Lower lobe of right lung (tissue), 2 donors: ENCODE results near the gene MACROD1. TPM values are rescaled to one million over a fixed set of nuclear protein-coding genes. Genes with fewer than 3 reads are reported as not detected.

Experiments
- ATAC-seq, 2 donors: fragments of 200-7000 bp; cut with Tn5 transposase; one replicate each; pipeline ENCODE4 v1.9.1; 2020 to 2022; ENCODE audit warnings: mild to moderate bottlenecking in 2 of 2, moderate library complexity in 2 of 2
- DNase-seq: peaks from one replicate; pipeline ENCODE4 v3.0.0-alpha.2; 2020
- H3K27ac ChIP-seq: fragments of 200-600 bp; one replicate; pipeline ENCODE4 v1.8.0; 2022
- H3K27me3 ChIP-seq: fragments of 200-600 bp; one replicate; pipeline ENCODE4 v1.8.0; 2022; ENCODE audit warnings: low read depth
- H3K36me3 ChIP-seq: fragments of 200-600 bp; one replicate; pipeline ENCODE4 v1.8.0; 2022; ENCODE audit warnings: mild to moderate bottlenecking
- H3K4me1 ChIP-seq: fragments of 200-600 bp; one replicate; pipeline ENCODE4 v1.8.0; 2022
- H3K4me3 ChIP-seq: fragments of 200-600 bp; one replicate; pipeline ENCODE4 v1.8.0; 2022; ENCODE audit warnings: mild to moderate bottlenecking
- H3K9me3 ChIP-seq: fragments of 200-600 bp; one replicate; pipeline ENCODE4 v1.8.0; 2022
- intact Hi-C: fragments of 100-400 bp; cut with DNase I; formaldehyde crosslinking; loops from one replicate; pipeline ENCODE4 v1.11.0; 2022
- total RNA-seq: library from RNA; stranded (reverse); fragmentation: NEBNext Ultra II Directional; extraction: Animal tissue kit (Norgen Biotek cat#: 25700); gene quantifications from one replicate; pipeline ENCODE4 v1.2.1, GENCODE V29; 2021
- TF ChIP-seq, protein P1 (sequence below): fragments of 200-600 bp; IDR thresholded peaks from one replicate; pipeline ENCODE4 v1.8.0; 2022; ENCODE audit warnings: antibody characterized with exemption, mild to moderate bottlenecking
- donor health status: DM: no; HTN: yes; CAD: no; lungs with severe emphysema.

The MACROD1 gene
- total RNA-seq, 1 donor from 2014 or later = 15.0 TPM

DNA sequence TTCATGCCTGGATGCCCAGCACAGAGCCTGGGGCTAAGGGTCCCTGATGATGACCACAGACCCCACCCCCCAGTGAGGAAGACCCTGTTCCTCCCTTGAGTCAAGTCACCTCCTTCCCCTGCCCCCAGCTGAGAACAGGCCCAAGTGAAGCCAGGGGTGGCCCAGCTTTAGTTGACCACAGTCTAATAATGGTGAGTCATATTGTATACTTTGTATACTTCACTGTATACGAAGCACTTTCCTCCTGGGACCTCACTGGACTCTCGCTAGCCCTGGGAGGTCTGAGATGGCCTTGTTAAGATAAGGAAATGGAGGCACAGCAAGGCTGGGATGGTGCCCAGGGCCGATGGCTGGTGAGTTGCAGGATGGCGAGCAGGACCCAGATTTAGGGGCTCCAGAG, 133.9 kb downstream of the MACROD1 start:
- DNase-seq = no peak
- H3K4me3 ChIP-seq = no peak overlapping the region
- H3K9me3 ChIP-seq = no peaks in the 10 kb centered on the region
- ATAC-seq = no peak
- H3K4me1 ChIP-seq = peaks cover 30% of the 10 kb centered on the region
- TF ChIP-seq, protein P1, sequence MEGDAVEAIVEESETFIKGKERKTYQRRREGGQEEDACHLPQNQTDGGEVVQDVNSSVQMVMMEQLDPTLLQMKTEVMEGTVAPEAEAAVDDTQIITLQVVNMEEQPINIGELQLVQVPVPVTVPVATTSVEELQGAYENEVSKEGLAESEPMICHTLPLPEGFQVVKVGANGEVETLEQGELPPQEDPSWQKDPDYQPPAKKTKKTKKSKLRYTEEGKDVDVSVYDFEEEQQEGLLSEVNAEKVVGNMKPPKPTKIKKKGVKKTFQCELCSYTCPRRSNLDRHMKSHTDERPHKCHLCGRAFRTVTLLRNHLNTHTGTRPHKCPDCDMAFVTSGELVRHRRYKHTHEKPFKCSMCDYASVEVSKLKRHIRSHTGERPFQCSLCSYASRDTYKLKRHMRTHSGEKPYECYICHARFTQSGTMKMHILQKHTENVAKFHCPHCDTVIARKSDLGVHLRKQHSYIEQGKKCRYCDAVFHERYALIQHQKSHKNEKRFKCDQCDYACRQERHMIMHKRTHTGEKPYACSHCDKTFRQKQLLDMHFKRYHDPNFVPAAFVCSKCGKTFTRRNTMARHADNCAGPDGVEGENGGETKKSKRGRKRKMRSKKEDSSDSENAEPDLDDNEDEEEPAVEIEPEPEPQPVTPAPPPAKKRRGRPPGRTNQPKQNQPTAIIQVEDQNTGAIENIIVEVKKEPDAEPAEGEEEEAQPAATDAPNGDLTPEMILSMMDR = no peak
- H3K27ac ChIP-seq = no peak overlapping the region
- peaks cover 40% of the 10 kb centered on the region for H3K27me3 ChIP-seq
- H3K36me3 ChIP-seq = no peaks in the 10 kb centered on the region
- intact Hi-C loops = no loop called here

DNA sequence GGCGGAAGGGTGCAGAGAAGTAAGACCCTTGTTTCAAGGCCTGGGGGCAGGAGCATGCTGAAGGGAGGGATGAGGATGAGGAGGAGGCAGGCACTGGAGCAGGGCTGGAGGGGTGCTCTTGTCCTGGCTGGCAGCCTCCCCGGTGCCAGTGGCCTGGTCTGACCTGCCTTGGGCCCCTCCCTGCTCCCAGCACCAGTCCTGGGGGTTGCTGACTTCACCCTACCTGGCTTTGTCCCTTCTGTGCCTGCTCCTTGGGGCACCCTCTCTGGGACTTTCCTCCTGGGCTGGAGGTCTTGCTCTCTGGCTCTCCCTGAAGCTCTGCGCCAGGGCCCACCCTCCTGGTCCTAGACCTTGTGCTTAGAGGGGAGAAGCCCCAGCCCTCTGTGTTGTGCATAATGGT, 134.9 kb downstream of the MACROD1 start:
- ATAC-seq = no peak
- H3K4me1 ChIP-seq = peaks cover 20% of the 10 kb centered on the region
- no peak overlapping the region for H3K4me3 ChIP-seq
- H3K36me3 ChIP-seq = no peaks in the 10 kb centered on the region
- no peak for DNase-seq
- peaks cover 29% of the 10 kb centered on the region for H3K27me3 ChIP-seq
- TF ChIP-seq, protein P1 = no peak
- intact Hi-C loops = no loop called here
- no peaks in the 10 kb centered on the region for H3K9me3 ChIP-seq
- H3K27ac ChIP-seq = no peak overlapping the region

DNA sequence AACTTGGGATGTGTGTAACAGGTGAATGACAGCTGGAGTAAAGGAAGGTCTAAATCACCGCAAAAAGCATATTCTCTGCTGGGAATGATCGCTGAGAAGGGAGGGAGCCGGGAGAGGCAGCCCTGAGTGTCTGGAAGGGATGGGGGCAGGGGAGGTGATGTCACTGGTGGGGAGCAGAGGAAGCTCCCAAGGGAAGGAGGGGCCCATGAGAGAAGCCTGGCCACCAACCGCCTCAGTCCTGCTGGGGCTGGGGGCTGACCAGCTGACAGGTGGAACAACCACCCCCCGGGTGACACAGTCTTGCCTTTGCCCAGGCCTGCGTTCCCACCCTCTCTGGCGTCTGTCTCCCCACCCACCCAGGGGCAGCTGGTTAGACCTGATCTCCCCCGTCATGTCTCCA, 136.1 kb downstream of the MACROD1 start:
- H3K27me3 ChIP-seq = peaks cover 21% of the 10 kb centered on the region
- no peak for ATAC-seq

DNA sequence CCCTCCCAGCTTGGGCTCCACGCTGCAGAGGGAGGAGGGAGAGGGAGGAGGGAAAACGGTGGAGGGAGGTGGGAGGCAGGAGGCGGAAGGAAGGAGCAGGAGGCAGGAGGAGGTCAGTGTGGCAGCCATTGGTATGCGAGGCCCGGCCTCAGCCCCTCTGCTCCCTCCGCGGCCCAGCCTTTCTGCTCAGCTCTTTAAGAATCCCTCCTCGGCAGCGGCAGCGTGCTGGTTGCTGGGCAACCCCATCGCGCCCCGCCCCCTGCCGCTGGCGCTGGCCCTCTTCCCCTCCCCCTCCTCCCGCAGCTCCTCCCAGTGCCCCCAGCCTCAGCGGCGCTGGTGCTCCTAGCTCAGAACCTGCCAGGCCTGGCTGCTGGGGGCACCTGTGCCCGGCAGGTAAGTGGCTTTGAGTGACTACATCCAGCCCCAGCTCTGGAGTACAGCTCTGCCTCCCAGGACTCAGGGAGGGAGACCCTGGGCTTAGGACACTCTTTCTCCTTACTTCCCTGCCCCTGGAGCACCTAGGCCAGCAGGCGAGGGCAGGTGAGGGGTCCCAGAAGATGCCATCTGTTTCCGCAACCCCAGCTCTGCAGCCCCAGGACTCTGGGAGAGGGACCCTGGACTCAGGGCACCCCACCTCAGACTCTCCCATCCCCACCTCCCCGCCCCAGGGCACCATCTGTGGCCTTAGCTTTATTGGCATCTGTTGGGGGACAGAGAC, 137.4 kb downstream of the MACROD1 start:
- Histone ChIP-seq H3K9me3 (no peaks in the 10 kb centered on the region), H3K4me3 (no peak overlapping the region), H3K4me1 (peaks cover 12% of the 10 kb centered on the region), H3K36me3 (no peaks in the 10 kb centered on the region), H3K27me3 (peaks cover 9% of the 10 kb centered on the region), H3K27ac (no peak overlapping the region)
- TF ChIP-seq, protein P1 = no peak
- DNase-seq (no peak), ATAC-seq (peak in 1 of 2 donors; percentile 15)
- intact Hi-C loops = no loop called here

More for the DNA sequence above, 136.1 kb downstream of the MACROD1 start:
- DNase-seq = no peak
- H3K27ac ChIP-seq = no peak overlapping the region
- H3K9me3 ChIP-seq = no peaks in the 10 kb centered on the region
- peaks cover 12% of the 10 kb centered on the region for H3K4me1 ChIP-seq
- H3K36me3 ChIP-seq = no peaks in the 10 kb centered on the region
- TF ChIP-seq, protein P1 = no peak
- intact Hi-C loops = no loop called here
- H3K4me3 ChIP-seq = no peak overlapping the region

DNA sequence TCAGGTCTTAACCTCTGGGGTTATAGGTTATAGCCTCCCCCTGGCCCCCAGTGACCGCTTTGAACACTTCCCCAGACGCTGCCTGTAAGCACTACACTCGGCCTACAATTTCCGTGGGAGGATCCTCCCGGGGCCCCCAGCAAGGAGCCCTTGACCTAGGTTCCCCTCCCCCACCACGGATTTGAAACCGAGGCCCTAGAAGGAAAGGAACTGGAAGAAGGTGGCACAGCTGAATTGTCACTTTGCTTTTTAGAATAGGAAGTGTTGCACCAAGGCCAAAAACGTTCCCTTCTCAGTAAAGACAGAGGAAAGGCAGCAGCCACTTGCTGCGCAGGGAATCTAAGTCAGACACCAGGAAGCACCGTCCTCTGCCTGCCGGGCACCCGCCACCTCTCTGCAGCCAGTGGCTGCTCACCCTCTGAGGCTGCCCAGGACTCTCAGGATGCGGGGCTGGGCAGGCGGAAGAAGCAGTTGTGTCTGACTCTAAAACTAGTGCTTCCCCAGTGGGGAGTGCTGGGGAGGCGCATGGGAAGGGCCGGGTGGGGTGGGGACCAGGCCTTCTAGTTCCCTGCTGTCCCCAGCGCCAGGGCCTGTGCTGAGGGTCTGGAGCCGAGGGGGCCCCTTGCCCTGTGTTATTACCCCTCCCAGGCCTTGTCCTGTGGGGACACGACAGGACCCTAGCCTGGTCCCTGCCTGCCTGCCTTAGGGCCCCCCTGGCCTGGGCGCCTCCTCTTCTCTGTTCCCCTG, 138.1 kb downstream of the MACROD1 start:
- TF ChIP-seq, protein P1 = no peak
- ATAC-seq (peak; percentile 14 to 33), DNase-seq (no peak)
- Histone ChIP-seq H3K27me3 (peaks cover 1% of the 10 kb centered on the region), H3K27ac (no peak overlapping the region), H3K4me1 (peaks cover 12% of the 10 kb centered on the region), H3K4me3 (no peak overlapping the region), H3K9me3 (no peaks in the 10 kb centered on the region), H3K36me3 (no peaks in the 10 kb centered on the region)
- intact Hi-C loops = no loop called here
